ENCODE results near the gene GRP. TPM values are rescaled to one million over a fixed set of nuclear protein-coding genes. Genes with fewer than 3 reads are reported as not detected.

Gene GRP
- total RNA-seq, 1 experiment from 2014 or later, result not detected

GRCh38 chr18:59274533-59274928, 54.6 kb downstream of the GRP start:
- in situ Hi-C loops (cut with HindIII; ENCODE audit: low pct_unique_long_range_greater_than_20kb, low sequenced_read_pairs), result no loop called here
- no peak for DNase-seq (ENCODE audit: low read depth)

GRCh38 chr18:59275406-59275949, 55.5 kb downstream of the GRP start:
- in situ Hi-C loops (cut with HindIII; ENCODE audit: low pct_unique_long_range_greater_than_20kb, low sequenced_read_pairs), result no loop called here
- DNase-seq (ENCODE audit: low read depth), result no peak

- in situ Hi-C loops (cut with HindIII; ENCODE audit: low pct_unique_long_range_greater_than_20kb, low sequenced_read_pairs), result no loop called here
- no peak for DNase-seq (ENCODE audit: low read depth)
Observed at GRCh38 chr18:59276047-59276446, 56.1 kb downstream of the GRP start.

GRCh38 chr18:59278793-59279192, 58.8 kb downstream of the GRP start:
- DNase-seq (ENCODE audit: low read depth), result no peak
- in situ Hi-C loops (cut with HindIII; ENCODE audit: low pct_unique_long_range_greater_than_20kb, low sequenced_read_pairs), result no loop called here

GRCh38 chr18:59279193-59279592, 59.2 kb downstream of the GRP start:
- in situ Hi-C loops (cut with HindIII; ENCODE audit: low pct_unique_long_range_greater_than_20kb, low sequenced_read_pairs), result no loop called here
- no peak for DNase-seq (ENCODE audit: low read depth)

GRCh38 chr18:59279722-59280121, 59.8 kb downstream of the GRP start:
- in situ Hi-C loops (cut with HindIII; ENCODE audit: low pct_unique_long_range_greater_than_20kb, low sequenced_read_pairs), result no loop called here
- no peak for DNase-seq (ENCODE audit: low read depth)

Other genes with a start within 250 kb of the GRP start
- gene SEC11C, start 80.3 kb upstream of the GRP start, total RNA-seq (2014; rRNA removed; shearing (Covaris generic); ENCODE audit: low replicate concordance), result 34.1 and 38.1 TPM in 2 replicates
- not detected in 2 replicates for gene RAX, start 53.3 kb downstream of the GRP start, total RNA-seq (2014; rRNA removed; shearing (Covaris generic); ENCODE audit: low replicate concordance)
- gene CPLX4, start 98.5 kb downstream of the GRP start, total RNA-seq (2014; rRNA removed; shearing (Covaris generic); ENCODE audit: low replicate concordance), result not detected in 2 replicates
- gene LMAN1, start 139.1 kb downstream of the GRP start, total RNA-seq (2014; rRNA removed; shearing (Covaris generic); ENCODE audit: low replicate concordance), result 49.5 and 68.5 TPM in 2 replicates